Lower leg skin (tissue), 4 donors: ENCODE results near the gene CYP2A7. TPM values are rescaled to one million over a fixed set of nuclear protein-coding genes. Genes with fewer than 3 reads are reported as not detected.
"Not testable (repeated sequence)": the region's sequence is repeated elsewhere in the genome, so short reads cannot be mapped to it uniquely, and the experiment has no call there.

Experiments
- DNase-seq, 2 donors: peaks; one replicate each; pipeline ENCODE4 v3.0.0-alpha.2; 2019; ENCODE audit warnings: low spot score in 2 of 2
- H3K4me3 ChIP-seq: fragments of 200-600 bp; sonication (generic); 2 replicates; pipeline ENCODE4 v1.5.1; 2017; ENCODE audit warnings: mild to moderate bottlenecking, low read depth; ENCODE audit not compliant: poor library complexity, severe bottlenecking
- CTCF ChIP-seq, 3 donors: fragments of 450-650 bp; IDR thresholded peaks; one replicate each; pipeline ENCODE4 v1.5.1; 2016; ENCODE audit warnings: antibody characterized with exemption in 3 of 3, mild to moderate bottlenecking in 3 of 3, moderate library complexity in 2 of 3
- POLR2A ChIP-seq, 2 donors: fragments of 450-650 bp; IDR thresholded peaks; one replicate each; pipeline ENCODE4 v1.6.1; 2016 to 2017; ENCODE audit warnings: antibody characterized with exemption in 2 of 2, mild to moderate bottlenecking in 1 of 2, moderate library complexity in 1 of 2
- WGBS, 2 donors: methylation state at CpG; one replicate each; pipeline ENCODE4 v1.1.5; 2018; 5-methylcytosine and 5-hydroxymethylcytosine counted together
- intact Hi-C: fragments of 100-400 bp; cut with DNase I; formaldehyde crosslinking; loops from one replicate; pipeline ENCODE4 v1.15.0; 2023; ENCODE audit warnings: low total_unique reads
- total RNA-seq, 4 donors: library from RNA; depleted of rRNA; stranded (reverse); fragments of >200 nt; gene quantifications; one replicate each; pipeline ENCODE4 v1.1.0, GENCODE V29; 2016

Gene CYP2A7
- total RNA-seq, 4 donors from 2014 or later: not detected

- DNase-seq: no peak
- H3K4me3 ChIP-seq: no peak overlapping the region
- TF ChIP-seq POLR2A (IDR thresholded peaks at IDR 0.05): no peak
- TF ChIP-seq CTCF (IDR thresholded peaks at IDR 0.05): no peak
- intact Hi-C loops: no loop called here
Measured at GRCh38 chr19:40906512-40906911, 24.5 kb upstream of the CYP2A7 start.

GRCh38 chr19:40904673-40905156, 22.7 kb upstream of the CYP2A7 start:
- WGBS, 2 donors: 65 to 72% methylated on average over 10 of the region's 10 CpGs
- intact Hi-C loops: not testable (repeated sequence)

GRCh38 chr19:40901975-40902750, 20.1 kb upstream of the CYP2A7 start:
- DNase-seq, H3K4me3 ChIP-seq, intact Hi-C loops: not testable (repeated sequence)
- 82 to 91% methylated on average over 6 of the region's 6 CpGs for whole genome bisulfite sequencing, 2 donors

More at GRCh38 chr19:40904673-40905156, 22.7 kb upstream of the CYP2A7 start:
- not testable (repeated sequence) for H3K4me3 ChIP-seq, DNase-seq

- H3K4me3 ChIP-seq, DNase-seq, intact Hi-C loops: not testable (repeated sequence)
- WGBS, 2 donors: 72 to 92% methylated on average over 5 of the region's 5 CpGs
Measured at GRCh38 chr19:40900521-40900920, 18.5 kb upstream of the CYP2A7 start.

GRCh38 chr19:40899964-40900363, 17.9 kb upstream of the CYP2A7 start:
- WGBS, 2 donors: 80 to 83% methylated on average over 12 of the region's 12 CpGs
- intact Hi-C loops, DNase-seq, H3K4me3 ChIP-seq: not testable (repeated sequence)

- DNase-seq, H3K4me3 ChIP-seq, intact Hi-C loops: not testable (repeated sequence)
- 84 to 86% methylated on average over 13 of the region's 13 CpGs for WGBS, 2 donors
Measured at GRCh38 chr19:40896843-40897789, 15.1 kb upstream of the CYP2A7 start.

- no peak for TF ChIP-seq POLR2A (IDR thresholded peaks at IDR 0.05)
- TF ChIP-seq CTCF (IDR thresholded peaks at IDR 0.05): no peak
- H3K4me3 ChIP-seq: no peak overlapping the region
- intact Hi-C loops: no loop called here
- 90 to 93% methylated on average over 5 of the region's 5 CpGs for WGBS, 2 donors
- DNase-seq: no peak
Measured at GRCh38 chr19:40896418-40896796, 14.4 kb upstream of the CYP2A7 start.

- no peak for TF ChIP-seq CTCF (IDR thresholded peaks at IDR 0.05)
- TF ChIP-seq POLR2A (IDR thresholded peaks at IDR 0.05): no peak
- no peak overlapping the region for H3K4me3 ChIP-seq
- intact Hi-C loops: no loop called here
- DNase-seq: no peak
Measured at GRCh38 chr19:40893112-40893511, 11.1 kb upstream of the CYP2A7 start.
